ENCODE results near the gene HBM.
A peak's percentile ranks its signal among the peaks of the same experiment; 100 is the strongest.
"Not testable (repeated sequence)": the region's sequence is repeated elsewhere in the genome, so short reads cannot be mapped to it uniquely, and the experiment has no call there.

Gene HBM

DNA sequence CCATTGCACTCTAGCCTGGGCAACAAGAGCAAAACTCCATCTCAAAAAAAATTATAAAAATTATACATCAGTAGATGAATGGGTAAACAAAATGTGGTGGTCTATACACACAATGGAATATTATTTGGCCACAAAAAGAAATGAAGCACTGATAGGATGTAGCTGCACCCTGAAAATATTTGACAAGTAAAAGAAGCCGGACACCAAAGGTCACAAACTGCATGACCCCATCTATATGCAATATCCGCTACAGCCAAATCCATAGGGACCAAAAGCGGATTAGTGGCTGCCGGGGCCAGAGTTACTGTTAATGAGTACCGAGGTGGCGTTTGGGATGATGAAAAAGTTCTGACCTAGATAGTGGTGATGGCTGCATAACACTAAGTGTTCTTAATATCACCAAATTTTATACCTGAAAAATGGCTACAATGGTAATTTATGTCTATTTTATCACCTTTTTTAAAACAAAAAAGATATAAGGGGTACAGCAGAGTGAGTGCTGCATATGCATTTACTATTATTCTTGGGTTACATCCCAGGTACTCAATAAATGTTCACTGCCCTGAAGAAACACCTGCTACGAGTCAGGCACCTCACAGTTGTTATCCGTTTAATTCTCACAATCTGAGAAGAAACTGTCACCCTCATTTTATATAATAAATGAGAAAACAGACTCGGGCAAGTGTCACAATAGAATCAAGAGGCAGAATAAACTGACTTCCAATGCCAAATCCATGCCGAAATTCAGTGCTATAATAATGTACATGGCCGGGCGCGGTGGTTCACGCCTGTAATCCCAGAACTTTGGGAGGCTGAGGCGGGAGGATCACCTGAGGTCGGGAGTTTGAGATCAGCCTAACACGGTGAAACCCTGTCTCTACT, 13.7 kb downstream of the HBM start:
- in situ Hi-C loops (cut with MboI; ENCODE audit: low pct_unique_long_range_greater_than_20kb, low sequenced_read_pairs) = no loop called here
- no peak for DNase-seq

DNA sequence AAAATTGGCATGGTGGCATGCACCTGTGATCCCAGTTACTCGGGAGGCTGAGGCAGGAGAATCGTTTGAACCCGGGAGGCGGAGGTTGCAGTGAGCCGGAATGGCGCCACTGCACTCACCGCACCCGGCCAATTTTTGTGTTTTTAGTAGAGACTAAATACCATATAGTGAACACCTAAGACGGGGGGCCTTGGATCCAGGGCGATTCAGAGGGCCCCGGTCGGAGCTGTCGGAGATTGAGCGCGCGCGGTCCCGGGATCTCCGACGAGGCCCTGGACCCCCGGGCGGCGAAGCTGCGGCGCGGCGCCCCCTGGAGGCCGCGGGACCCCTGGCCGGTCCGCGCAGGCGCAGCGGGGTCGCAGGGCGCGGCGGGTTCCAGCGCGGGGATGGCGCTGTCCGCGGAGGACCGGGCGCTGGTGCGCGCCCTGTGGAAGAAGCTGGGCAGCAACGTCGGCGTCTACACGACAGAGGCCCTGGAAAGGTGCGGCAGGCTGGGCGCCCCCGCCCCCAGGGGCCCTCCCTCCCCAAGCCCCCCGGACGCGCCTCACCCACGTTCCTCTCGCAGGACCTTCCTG, 14.4 kb downstream of the HBM start, which contains the start of gene HBQ1:
Gene HBQ1 (plus strand): TSS at position 359 of the 575 bp plus-strand sequence. CDS start 28 bp downstream, at position 387.
- peak; percentile 46 for DNase-seq
- in situ Hi-C loops (cut with MboI; ENCODE audit: low pct_unique_long_range_greater_than_20kb, low sequenced_read_pairs) = no loop called here

DNA sequence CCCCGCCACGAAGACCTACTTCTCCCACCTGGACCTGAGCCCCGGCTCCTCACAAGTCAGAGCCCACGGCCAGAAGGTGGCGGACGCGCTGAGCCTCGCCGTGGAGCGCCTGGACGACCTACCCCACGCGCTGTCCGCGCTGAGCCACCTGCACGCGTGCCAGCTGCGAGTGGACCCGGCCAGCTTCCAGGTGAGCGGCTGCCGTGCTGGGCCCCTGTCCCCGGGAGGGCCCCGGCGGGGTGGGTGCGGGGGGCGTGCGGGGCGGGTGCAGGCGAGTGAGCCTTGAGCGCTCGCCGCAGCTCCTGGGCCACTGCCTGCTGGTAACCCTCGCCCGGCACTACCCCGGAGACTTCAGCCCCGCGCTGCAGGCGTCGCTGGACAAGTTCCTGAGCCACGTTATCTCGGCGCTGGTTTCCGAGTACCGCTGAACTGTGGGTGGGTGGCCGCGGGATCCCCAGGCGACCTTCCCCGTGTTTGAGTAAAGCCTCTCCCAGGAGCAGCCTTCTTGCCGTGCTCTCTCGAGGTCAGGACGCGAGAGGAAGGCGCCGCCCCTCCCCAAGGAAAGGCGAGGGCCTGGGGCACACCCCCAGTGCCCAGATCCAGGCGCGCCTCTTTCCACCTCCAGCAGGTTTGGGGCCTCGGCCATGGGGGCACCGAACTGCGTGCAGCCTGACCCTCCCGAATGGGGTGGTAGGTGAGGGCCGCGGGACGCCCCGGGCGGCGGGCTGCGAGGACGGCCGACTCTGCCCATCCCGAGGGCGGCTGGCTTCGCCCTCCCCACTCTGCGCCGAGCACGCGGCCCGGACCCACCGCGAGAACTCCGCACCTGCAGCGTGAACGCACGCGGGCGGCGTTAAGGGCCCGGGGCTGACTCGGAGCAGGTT, 15.1 kb downstream of the HBM start:
- in situ Hi-C loops (cut with MboI; ENCODE audit: low pct_unique_long_range_greater_than_20kb, low sequenced_read_pairs) = no loop called here
- peak; percentile 89 for DNase-seq

DNA sequence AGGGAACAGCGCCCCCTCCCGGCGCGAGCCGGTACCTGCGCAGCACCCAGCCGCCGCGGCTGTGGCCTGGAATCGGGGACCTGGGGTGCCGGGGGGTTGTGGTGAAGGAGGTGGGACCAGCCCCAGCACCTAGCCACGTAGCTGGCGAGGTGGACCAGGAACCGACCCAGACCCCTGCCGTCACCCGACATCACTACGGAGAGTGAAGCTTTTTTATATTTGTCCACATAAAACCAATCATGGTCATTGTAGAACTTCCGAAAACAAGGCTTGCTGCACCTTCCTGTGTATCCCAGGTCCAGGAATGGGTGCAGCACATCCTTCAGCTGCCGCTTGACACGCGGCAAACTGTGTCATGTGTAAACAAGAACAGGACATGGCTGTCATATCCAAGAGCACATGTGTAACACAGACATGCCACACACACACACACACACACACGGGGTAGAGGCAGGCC, 15.8 kb downstream of the HBM start:
- no peak for DNase-seq
- in situ Hi-C loops (cut with MboI; ENCODE audit: low pct_unique_long_range_greater_than_20kb, low sequenced_read_pairs) = no loop called here

DNA sequence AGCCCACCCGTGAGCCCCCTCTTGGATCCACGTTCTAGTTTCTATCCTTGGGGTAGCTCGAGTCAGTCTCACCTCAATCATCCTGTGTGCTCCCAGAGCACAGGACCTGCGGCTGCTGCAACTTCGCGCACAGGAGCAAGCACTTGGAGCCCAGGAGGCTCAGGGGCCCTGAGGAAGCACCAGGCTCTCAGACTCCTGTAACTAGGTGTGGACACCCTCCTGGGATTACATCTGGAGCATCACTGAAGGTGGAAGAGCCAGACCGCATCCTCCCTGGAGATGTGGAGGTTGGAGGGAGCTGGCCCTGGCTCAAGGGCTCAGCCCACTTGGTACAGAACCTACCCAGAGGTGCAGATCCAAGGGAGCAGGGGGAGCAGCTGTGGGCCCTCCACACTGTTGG, 17.2 kb downstream of the HBM start:
- in situ Hi-C loops (cut with MboI; ENCODE audit: low pct_unique_long_range_greater_than_20kb, low sequenced_read_pairs) = no loop called here
- no peak for DNase-seq

DNA sequence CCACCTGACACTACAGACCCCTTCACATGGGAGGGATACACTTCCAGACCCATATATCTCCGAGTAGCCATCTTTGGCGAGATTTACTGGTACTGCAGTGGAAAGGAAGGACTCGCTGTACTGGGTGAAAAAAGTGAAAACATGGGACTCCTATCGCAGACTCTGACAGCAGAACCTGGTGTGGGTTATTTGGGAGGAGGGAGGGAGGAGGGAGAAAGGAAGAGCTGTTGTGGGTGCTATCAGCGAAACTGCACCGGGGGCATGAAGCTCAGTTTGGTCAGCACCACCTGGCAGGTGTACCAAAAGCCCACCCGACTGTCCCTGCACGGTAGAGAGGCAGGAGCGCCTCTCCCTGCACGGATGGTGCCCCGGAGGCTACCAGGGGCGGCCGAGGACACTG, 19.4 kb downstream of the HBM start:
- DNase-seq = no peak
- in situ Hi-C loops (cut with MboI; ENCODE audit: low pct_unique_long_range_greater_than_20kb, low sequenced_read_pairs) = no loop called here

DNA sequence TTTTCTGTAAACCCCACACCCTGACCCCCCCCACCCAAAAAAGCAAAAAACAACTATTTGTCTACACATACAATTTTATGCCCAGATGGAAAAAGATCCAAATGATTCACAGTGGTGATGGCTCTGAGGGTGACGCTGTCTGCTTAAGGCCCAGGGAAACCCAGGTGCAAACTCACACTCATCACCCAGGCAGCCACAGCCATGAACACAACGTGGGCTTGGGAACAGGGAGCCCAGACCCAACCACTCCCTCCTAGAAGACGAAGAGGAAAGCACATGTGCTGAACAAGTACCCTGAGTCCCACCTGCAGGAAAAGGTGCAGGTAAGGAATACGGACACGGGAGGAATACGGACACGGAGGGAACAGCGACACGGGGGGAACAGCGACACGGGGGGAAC, 19.9 kb downstream of the HBM start:
- in situ Hi-C loops (cut with MboI; ENCODE audit: low pct_unique_long_range_greater_than_20kb, low sequenced_read_pairs) = no loop called here
- DNase-seq = no peak

DNA sequence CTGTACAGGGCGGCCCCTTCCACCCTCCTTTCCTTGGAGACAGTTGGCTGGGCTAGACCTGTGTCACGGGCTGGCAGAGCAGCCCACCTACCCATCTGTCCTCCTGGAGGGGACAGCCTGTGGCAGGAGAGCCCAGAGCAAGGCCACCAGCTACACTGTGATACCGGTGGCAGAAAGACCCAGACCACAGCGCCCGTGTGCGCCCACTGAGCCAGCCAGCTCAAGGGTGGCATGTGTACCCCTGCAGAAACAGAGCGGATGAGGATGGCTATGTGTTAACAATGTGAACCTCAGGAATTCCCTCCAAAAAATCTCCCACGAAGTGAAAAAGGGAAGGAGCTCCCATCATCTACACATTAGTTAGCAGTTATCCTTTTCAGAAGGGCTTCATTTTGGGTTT, 21.6 kb downstream of the HBM start:
- no peak for DNase-seq
- in situ Hi-C loops (cut with MboI; ENCODE audit: low pct_unique_long_range_greater_than_20kb, low sequenced_read_pairs) = no loop called here

DNA sequence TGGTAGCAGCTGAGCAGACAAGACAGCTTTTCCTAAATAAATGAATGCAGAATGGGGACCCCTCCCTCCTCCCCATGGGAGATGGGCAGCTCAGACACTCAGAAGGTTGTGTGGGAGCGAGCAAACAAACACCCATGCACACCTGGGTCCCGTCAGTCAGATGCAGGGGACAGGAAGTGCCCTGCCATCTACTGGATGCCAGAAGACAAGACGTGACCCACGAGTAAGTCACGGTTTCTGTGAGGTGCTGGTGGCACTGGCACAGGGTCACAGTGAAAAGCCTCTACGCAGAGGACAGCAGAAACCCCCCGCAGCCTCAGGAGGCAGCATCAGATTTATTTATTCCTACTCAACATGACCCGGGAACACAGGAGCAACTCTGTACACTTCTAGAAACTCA, 22.9 kb downstream of the HBM start:
- peak; percentile 30 for DNase-seq

DNA sequence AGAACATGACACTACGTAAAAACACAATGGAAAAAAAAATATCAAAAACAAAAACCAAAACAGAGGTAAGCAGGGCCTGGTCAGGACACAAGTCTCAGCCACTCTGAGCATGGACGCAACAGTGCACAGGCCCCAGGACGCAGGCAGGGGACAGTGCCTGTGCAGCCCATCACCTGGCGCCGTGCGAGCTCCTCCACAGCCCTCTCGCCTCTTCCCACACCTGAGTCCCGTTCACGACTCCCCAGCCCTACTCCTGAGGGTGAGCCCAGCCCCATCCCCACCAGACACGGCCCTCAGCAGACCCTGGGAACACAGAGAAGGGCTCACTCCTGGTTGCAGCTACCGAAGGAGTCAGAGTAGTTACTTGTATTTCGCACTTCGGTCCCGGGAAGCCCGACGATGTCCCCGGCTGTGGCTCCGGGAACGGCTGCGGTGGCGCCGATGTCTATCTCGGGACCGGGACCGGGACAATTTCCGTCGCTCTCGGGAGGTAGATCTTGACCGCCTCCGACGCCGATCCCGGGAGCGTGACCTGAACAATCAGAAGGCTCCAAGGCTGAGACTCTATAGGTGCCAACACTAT, 23.9 kb downstream of the HBM start:
- no peak for DNase-seq
- in situ Hi-C loops (cut with MboI; ENCODE audit: low pct_unique_long_range_greater_than_20kb, low sequenced_read_pairs) = no loop called here

More for the DNA sequence above, 22.9 kb downstream of the HBM start:
- in situ Hi-C loops (cut with MboI; ENCODE audit: low pct_unique_long_range_greater_than_20kb, low sequenced_read_pairs) = no loop called here

DNA sequence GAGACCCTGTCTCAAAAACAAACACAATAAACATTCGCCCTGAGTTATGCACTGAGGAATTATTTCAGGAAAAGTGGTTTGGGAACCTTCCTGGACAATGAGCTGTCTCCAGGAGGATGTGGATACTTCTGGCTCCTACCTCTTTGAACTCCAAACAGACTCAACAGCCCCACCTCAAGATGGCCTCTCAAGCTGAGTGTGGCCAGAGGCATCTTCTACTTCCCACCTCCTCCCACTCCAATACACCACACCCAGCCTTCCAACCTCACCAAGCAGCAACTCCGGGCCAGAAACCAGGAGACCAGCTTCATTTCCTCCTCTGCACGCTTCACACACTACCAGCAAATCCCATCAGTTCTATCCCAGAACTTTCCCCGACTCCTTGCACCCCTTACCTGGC, 26.1 kb downstream of the HBM start:
- in situ Hi-C loops (cut with MboI; ENCODE audit: low pct_unique_long_range_greater_than_20kb, low sequenced_read_pairs) = no loop called here
- DNase-seq = no peak

DNA sequence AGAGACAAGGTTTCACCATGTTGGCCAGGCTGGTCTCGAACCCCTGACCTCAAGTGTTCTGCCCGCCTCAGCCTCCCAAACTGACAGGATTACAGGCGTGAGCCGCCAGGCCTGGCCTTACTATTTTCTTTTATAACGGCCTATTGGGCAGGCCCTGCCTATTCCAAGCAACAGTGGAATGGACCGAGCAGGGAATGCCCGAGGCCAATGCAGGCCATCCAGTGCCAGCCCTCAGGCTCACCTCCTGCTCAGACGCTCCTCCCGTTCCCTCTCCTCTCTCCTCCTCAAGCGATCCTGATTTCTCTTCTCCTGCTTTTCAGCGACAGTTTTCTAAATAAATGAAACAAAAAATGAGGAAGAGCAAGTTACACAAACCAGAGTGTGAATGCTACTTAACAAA, 26.9 kb downstream of the HBM start:
- DNase-seq = no peak
- in situ Hi-C loops (cut with MboI; ENCODE audit: low pct_unique_long_range_greater_than_20kb, low sequenced_read_pairs) = no loop called here

DNA sequence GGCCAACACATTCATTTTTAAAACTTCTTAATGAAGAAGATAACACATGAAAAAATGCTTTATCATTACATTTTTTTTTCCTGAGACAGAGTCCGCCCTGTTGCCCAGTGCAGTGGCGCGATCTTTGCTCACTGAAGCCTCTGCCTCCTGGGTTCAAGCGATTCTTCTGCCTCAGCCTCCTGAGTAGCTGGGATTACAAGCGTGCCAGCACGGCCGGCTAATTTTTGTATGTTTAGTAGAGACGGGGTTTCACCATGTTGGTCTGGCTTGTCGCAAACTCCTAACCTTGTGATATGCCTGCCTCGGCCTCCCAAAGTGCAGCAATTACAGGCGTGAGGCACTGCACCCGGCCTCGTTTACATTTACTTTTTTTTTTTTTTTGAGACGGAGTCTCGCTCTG, 27.7 kb downstream of the HBM start:
- in situ Hi-C loops (cut with MboI; ENCODE audit: low pct_unique_long_range_greater_than_20kb, low sequenced_read_pairs) = no loop called here
- no peak for DNase-seq

DNA sequence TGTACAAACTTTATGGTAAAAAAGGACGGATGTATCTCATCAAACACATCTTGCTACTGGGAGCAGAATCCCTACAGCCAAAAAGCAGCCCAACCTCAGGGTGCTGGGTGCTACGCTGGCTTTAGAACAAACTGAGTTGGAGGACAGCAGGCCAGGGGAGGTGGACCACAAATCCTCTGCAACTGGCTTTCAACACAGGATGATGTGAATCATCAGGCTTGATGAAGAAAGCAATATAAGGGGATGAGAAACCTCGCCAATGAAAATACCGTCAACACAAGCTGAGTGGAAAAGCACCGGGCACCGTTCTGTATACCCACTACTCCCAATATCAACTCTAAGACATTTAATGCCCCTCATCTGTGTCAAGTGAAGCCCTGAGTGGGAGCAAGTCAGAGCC, 28.7 kb downstream of the HBM start:
- in situ Hi-C loops (cut with MboI; ENCODE audit: low pct_unique_long_range_greater_than_20kb, low sequenced_read_pairs) = no loop called here
- DNase-seq = no peak

DNA sequence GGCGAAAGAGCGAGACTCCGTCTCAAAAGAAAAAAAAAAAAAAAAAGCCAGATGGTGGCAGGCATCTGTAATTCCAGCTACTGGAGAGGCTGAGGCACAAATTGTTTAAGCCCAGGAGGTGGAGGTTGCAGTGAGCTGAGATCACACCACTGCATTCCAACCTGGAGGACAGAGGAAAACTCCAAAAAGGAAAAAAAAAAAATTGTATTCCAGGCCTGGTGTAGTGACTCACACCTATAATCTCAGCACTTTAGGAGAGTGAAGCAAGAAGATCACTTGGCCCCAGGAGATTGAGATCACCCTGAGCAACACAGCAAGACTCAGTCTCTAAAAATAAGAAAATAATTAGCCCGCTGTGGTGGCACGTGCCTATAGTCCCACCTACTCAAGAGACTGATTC, 34.6 kb downstream of the HBM start:
- in situ Hi-C loops (cut with MboI; ENCODE audit: low pct_unique_long_range_greater_than_20kb, low sequenced_read_pairs) = no loop called here
- no peak for DNase-seq

DNA sequence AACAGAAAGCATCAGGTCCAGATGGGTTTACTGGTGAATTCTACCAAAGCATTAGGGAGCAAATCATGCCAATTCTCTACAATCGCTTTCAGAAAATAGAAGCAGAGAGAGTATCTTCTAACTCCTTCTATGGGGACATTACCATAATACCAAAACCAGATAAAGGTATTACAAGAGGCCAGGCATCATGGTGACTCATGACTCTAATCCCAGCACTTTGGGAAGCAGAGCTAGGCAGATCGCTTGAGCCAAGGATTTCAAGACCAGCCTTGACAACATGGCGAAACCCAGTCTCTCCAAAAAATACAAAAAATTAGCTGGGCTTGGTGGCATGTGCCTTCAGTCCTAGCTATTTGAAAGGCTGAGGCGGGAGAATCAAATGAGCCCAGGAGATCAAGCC, 37.5 kb downstream of the HBM start:
- DNase-seq = no peak
- in situ Hi-C loops (cut with MboI; ENCODE audit: low pct_unique_long_range_greater_than_20kb, low sequenced_read_pairs) = no loop called here

DNA sequence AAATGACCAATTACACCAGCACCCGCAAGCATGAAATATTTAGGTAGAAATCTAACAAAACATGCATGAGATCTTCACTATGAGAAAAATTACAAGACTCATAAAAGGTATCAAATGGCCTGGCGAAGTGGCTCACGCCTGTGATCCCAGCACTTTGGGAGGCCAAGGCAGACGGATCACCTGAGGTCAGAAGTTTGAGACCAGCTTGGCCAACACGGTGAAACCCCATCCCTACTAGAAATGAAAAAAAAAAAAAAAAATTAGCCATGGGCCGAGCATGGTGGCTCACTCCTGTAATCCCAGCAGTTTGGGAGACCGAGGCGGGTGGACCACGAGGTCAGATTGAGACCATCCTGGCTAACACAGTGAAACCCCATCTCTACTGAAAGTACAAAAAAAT, 38.3 kb downstream of the HBM start:
- in situ Hi-C loops (cut with MboI; ENCODE audit: low pct_unique_long_range_greater_than_20kb, low sequenced_read_pairs); DNase-seq: not testable (repeated sequence)

DNA sequence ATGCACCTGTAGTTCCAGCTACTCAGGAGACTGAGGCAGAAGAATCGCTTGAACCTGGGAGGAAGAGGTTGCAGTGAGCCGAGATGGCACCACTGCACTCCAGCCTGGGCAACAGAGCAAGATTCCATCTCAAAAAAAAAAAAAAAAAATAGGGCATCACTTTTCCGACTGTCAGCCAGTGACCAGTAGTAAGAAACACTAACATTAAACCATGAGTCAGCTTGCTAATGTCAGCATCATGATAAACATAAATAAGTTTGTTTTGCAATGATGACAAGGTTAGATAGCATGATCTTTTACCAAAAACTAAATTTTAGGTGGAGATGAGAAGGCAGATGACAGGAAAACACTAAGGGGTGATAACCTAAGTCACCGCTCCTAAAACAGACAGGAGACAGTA, 43.6 kb downstream of the HBM start:
- in situ Hi-C loops (cut with MboI; ENCODE audit: low pct_unique_long_range_greater_than_20kb, low sequenced_read_pairs); DNase-seq: not testable (repeated sequence)

DNA sequence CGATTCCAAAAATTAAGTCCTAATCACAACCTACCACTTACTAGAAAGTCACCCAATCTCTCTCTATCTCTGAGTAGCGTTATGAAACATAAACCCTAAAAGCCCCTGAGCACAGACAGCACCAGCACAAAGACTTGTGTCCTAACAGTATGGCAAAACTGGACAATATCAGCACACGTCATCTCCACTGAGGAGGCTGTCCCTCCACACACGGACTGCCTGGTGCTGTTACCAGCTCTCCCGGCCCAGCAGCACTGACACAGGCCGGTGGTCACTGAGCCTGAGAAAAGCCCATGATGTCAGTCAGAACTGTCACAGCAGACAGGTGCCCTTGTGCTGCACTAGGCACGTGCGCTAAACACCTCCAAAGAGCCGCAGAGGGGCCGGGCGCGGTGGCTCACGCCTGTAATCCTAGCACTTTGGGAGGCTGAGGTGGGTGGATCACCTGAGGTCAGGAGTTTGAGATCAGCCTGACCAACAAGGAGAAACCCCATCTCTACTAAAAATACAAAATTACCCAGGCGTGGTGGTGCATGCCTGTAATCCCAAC, 45.9 kb downstream of the HBM start:
- in situ Hi-C loops (cut with MboI; ENCODE audit: low pct_unique_long_range_greater_than_20kb, low sequenced_read_pairs); DNase-seq: not testable (repeated sequence)
